ENCODE results near the gene IDUA. TPM values are rescaled to one million over a fixed set of nuclear protein-coding genes. Genes with fewer than 3 reads are reported as not detected.

The IDUA gene
- total and polyA plus RNA-seq, 2 of the 4 experiments (the other 2 are of a cell fraction): 0.72 to 12.5 TPM

DNA sequence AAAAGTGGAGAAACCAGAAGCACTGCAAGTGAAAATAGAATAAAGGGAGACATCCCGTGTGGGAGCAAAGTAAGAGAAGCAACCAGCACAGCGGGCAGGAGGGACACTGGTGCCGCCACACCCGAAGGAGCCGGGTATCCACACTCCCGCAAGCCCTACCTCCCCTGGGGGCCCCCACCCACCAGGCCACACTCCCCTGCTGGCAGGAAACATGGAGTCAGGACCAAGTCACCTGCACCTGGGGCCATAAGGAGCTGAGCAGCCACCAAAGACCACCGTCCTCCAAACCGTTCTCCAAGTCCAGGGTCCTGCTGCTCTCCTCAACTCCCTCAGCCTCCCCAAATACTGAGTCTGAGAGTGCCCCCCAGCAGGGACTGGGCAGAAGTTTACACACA lies 55.1 kb downstream of the IDUA start:
- Histone ChIP-seq H3K9me1 (ENCODE audit: insufficient read depth, low read length) (peaks cover 30% of the 10 kb centered on the region), H3K4me3 (ENCODE audit: insufficient read depth, low read depth, low read length) (no peak overlapping the region), H4K20me1 (ENCODE audit: insufficient read depth, low read length) (peaks cover 5% of the 10 kb centered on the region), H3K9ac (ENCODE audit: low read depth, low read length) (no peak overlapping the region), H3K27ac (ENCODE audit: insufficient read depth, low read length) (no peak overlapping the region), H3K4me2 (ENCODE audit: low read depth, low read length) (peak overlapping the region; percentile 1; the same call in 1 of the 2 replicates), H2BK120ac (ENCODE audit: low read depth, low read length) (peak overlapping the region; percentile 79), H4K91ac (ENCODE audit: insufficient read depth, low read depth, low read length) (peak overlapping the region; percentile 21), H3K14ac (replicated peaks; ENCODE audit: low read depth, low read length) (peak overlapping the region; percentile 74), H4K8ac (ENCODE audit: low read depth in 2 of 2, low read length in 2 of 2) (peak overlapping the region; percentile 24 to 66; a peak in 2 of 4 replicates), H3K56ac (ENCODE audit: extremely low read depth, insufficient read depth, low read length) (peak overlapping the region; percentile 42; the same call in 1 of the 2 replicates), H2AK9ac (replicated peaks; ENCODE audit: low read depth, low read length, poor library complexity) (peak overlapping the region; percentile 34), H2AFZ (replicated peaks; ENCODE audit: low read length, poor library complexity) (peak overlapping the region; percentile 90), H4K5ac (ENCODE audit: low read depth, low read length) (peak overlapping the region; percentile 29; the same call in 1 of the 2 replicates), H2BK20ac (ENCODE audit: low read depth, low read length) (peak overlapping the region; percentile 75), H2BK15ac (ENCODE audit: low read depth, low read length) (peak overlapping the region; percentile 47; the same call in 2 of the 3 replicates), H3K36me3 (ENCODE audit: control insufficient read depth, insufficient read depth, low read length) (no peaks in the 10 kb centered on the region), H3K4ac (ENCODE audit: low read depth, low read length) (peak overlapping the region; percentile 77), H3K79me1 (ENCODE audit: low read depth in 1 of 2, low read length in 2 of 2) (no peaks in the 10 kb centered on the region; a peak in 1 of 4 replicates), H2BK5ac (ENCODE audit: low read depth, low read length, poor library complexity, severe bottlenecking) (peak overlapping the region; percentile 47), H3K23ac (ENCODE audit: low read depth, low read length) (peak overlapping the region; percentile 36; the same call in 1 of the 2 replicates), H3K18ac (ENCODE audit: low read depth, low read length) (no peak overlapping the region; the same call in 1 of the 2 replicates), H3K9me3 (ENCODE audit: control insufficient read depth, insufficient read depth, low read length) (no peaks in the 10 kb centered on the region), H2AK5ac (ENCODE audit: low read depth, low read length) (peak overlapping the region; percentile 97), H3K27me3 (ENCODE audit: control insufficient read depth, insufficient read depth, low read length) (no peaks in the 10 kb centered on the region), H3K4me1 (ENCODE audit: control insufficient read depth, insufficient read depth, low read length) (peaks cover 42% of the 10 kb centered on the region)
- DNase-seq (no peak), ATAC-seq (ENCODE audit: low read depth) (no peak)
- 58% methylated on average over 2 of the region's 8 CpGs; no CpG with 5 or more reads in 1 of the 2 experiments for WGBS, 2 experiments (ENCODE audit: extremely low coverage in 2 of 2, insufficient read length in 1 of 2)
- no TSS peak for BruUV-seq (replicated peaks)
- CTCF ChIA-PET: no interaction called here
- TF ChIP-seq, protein P1, sequence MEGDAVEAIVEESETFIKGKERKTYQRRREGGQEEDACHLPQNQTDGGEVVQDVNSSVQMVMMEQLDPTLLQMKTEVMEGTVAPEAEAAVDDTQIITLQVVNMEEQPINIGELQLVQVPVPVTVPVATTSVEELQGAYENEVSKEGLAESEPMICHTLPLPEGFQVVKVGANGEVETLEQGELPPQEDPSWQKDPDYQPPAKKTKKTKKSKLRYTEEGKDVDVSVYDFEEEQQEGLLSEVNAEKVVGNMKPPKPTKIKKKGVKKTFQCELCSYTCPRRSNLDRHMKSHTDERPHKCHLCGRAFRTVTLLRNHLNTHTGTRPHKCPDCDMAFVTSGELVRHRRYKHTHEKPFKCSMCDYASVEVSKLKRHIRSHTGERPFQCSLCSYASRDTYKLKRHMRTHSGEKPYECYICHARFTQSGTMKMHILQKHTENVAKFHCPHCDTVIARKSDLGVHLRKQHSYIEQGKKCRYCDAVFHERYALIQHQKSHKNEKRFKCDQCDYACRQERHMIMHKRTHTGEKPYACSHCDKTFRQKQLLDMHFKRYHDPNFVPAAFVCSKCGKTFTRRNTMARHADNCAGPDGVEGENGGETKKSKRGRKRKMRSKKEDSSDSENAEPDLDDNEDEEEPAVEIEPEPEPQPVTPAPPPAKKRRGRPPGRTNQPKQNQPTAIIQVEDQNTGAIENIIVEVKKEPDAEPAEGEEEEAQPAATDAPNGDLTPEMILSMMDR (conservative IDR thresholded peaks at IDR 0.05; ENCODE audit: low read depth, low read length): no peak
- TF ChIP-seq NFE2L2 (IDR thresholded peaks at IDR 0.05; ENCODE audit: low read depth, low read length) (no peak), RAD21 (IDR thresholded peaks at IDR 0.05; ENCODE audit: low read length) (no peak), MXI1 (IDR thresholded peaks at IDR 0.05; ENCODE audit: borderline replicate concordance, low read depth, low read length) (no peak), RCOR1 (IDR thresholded peaks at IDR 0.05; ENCODE audit: insufficient replicate concordance, low read length) (no peak), BHLHE40 (IDR thresholded peaks at IDR 0.05; ENCODE audit: low read depth, low read length) (no peak), CHD1 (IDR thresholded peaks at IDR 0.05; ENCODE audit: low read depth, low read length) (no peak), FOS (IDR thresholded peaks at IDR 0.05; ENCODE audit: low read depth, low read length) (no peak), POLR2A (IDR thresholded peaks at IDR 0.05; ENCODE audit: low read depth, low read length) (no peak), MAFK (IDR thresholded peaks at IDR 0.05; ENCODE audit: low read depth, low read length) (no peak), SMC3 (IDR thresholded peaks at IDR 0.05; ENCODE audit: low read depth, low read length) (no peak), RFX5 (IDR thresholded peaks at IDR 0.05; ENCODE audit: low read depth, low read length) (no peak), MAZ (IDR thresholded peaks at IDR 0.05; ENCODE audit: borderline replicate concordance, low read depth, low read length) (no peak), CEBPB (IDR thresholded peaks at IDR 0.05; ENCODE audit: low read depth, low read length) (no peak)
- TF ChIP-seq, protein P2, sequence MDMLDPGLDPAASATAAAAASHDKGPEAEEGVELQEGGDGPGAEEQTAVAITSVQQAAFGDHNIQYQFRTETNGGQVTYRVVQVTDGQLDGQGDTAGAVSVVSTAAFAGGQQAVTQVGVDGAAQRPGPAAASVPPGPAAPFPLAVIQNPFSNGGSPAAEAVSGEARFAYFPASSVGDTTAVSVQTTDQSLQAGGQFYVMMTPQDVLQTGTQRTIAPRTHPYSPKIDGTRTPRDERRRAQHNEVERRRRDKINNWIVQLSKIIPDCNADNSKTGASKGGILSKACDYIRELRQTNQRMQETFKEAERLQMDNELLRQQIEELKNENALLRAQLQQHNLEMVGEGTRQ (IDR thresholded peaks at IDR 0.05; ENCODE audit: low read depth, low read length): no peak
- TF ChIP-seq, protein P3, sequence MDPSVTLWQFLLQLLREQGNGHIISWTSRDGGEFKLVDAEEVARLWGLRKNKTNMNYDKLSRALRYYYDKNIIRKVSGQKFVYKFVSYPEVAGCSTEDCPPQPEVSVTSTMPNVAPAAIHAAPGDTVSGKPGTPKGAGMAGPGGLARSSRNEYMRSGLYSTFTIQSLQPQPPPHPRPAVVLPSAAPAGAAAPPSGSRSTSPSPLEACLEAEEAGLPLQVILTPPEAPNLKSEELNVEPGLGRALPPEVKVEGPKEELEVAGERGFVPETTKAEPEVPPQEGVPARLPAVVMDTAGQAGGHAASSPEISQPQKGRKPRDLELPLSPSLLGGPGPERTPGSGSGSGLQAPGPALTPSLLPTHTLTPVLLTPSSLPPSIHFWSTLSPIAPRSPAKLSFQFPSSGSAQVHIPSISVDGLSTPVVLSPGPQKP (IDR thresholded peaks at IDR 0.05; ENCODE audit: borderline replicate concordance, low read depth, low read length): no peak
- in situ Hi-C loops (cut with MboI; ENCODE audit: low sequenced_read_pairs): no loop called here
- dilution Hi-C loops (cut with HindIII; ENCODE audit: low sequenced_read_pairs, unreplicated experiment): no loop called here
- intact Hi-C loops (cut with micrococcal nuclease): no loop called here
- POLR2A ChIA-PET (ENCODE audit: unreplicated experiment): no interaction called here
